ENCODE data around the gene DOK5.

- TF ChIP-seq EZH2phosphoT487 (IDR thresholded peaks at IDR 0.05; ENCODE audit: low read length) (no peak), CTCF (IDR thresholded peaks at IDR 0.05; ENCODE audit: low read length) (no peak)
These were observed 193.6 kb downstream of the DOK5 start for GRCh38 chr20:54669040-54669363.
